H1 (cell line): ENCODE data around the gene U2AF1L4. TPM values are rescaled to one million over a fixed set of nuclear protein-coding genes. Genes with fewer than 3 reads are reported as not detected.
A peak's percentile ranks its signal among the peaks of the same experiment; 100 is the strongest.

Experiments used
- CTCF ChIA-PET: fragments of 300-600 bp; sonication (Branson Sonifier 250); formaldehyde crosslinking; loops from one replicate; lab custom pipeline; 2021; ENCODE audit not compliant: partially characterized antibody; lab: Charles Lee
- POLR2A ChIA-PET: fragments of 300-600 bp; sonication (Branson Sonifier 250); formaldehyde crosslinking; loops from one replicate; lab custom pipeline; 2021; ENCODE audit warnings: inconsistent platforms; ENCODE audit not compliant: partially characterized antibody; lab: Charles Lee
- DNase-seq, 2 experiments: peaks; one replicate each; pipeline versions ENCODE4 v3.0.0 to v3.0.0-alpha.2; 2010 to 2022; ENCODE audit warnings: low spot score in 2 of 2, low read depth in 1 of 2, mixed read lengths in 1 of 2
- FAIRE-seq: peaks from 2 replicates; lab custom pipeline; 2011; peaks lifted over from hg19 to GRCh38; lab: Jason Lieb, UNC
- H2AFZ ChIP-seq: 2 replicates; pipeline ENCODE4 v1.8.1; 2012; ENCODE audit warnings: low read length, inconsistent platforms
- H2AK5ac ChIP-seq: 2 replicates; pipeline ENCODE4 v1.6.1; 2013; ENCODE audit warnings: low read depth, low read length
- H2BK120ac ChIP-seq: replicated peaks from 2 replicates; pipeline ENCODE3; 2013; ENCODE audit warnings: low read depth, low read length, inconsistent platforms
- H2BK12ac ChIP-seq: 2 replicates; pipeline ENCODE4 v1.6.1; 2013; ENCODE audit warnings: low read depth, low read length
- H2BK15ac ChIP-seq: 2 replicates; pipeline ENCODE4 v1.6.1; 2013; ENCODE audit warnings: low read length
- H2BK20ac ChIP-seq: 2 replicates; pipeline ENCODE4 v1.6.1; 2013; ENCODE audit warnings: low read length
- H2BK5ac ChIP-seq: 2 replicates; pipeline ENCODE4 v1.6.1; 2013; ENCODE audit warnings: low read depth, low read length
- H3K14ac ChIP-seq: 2 replicates; pipeline ENCODE4 v1.6.1; 2013; ENCODE audit warnings: inconsistent platforms; ENCODE audit not compliant: insufficient read length
- H3K18ac ChIP-seq: 2 replicates; pipeline ENCODE4 v1.6.1; 2013; ENCODE audit warnings: low read length; ENCODE audit errors: extremely low read depth
- H3K23ac ChIP-seq: 2 replicates; pipeline ENCODE4 v1.6.1; 2013; ENCODE audit warnings: inconsistent platforms; ENCODE audit not compliant: insufficient read length
- H3K23me2 ChIP-seq: 2 replicates; pipeline ENCODE4 v1.6.1; 2013; ENCODE audit warnings: low read depth, low read length
- H3K27ac ChIP-seq: 2 replicates; pipeline ENCODE4 v1.6.1; 2011; ENCODE audit warnings: low read depth, low read length, inconsistent platforms
- H3K27me3 ChIP-seq, 4 experiments: replicated peaks in 1 of 4; 1 replicate in 1 of 4; 2 replicates in 3 of 4; pipeline versions ENCODE4 v1.6.1 to v1.8.1; 2011 to 2013; ENCODE audit warnings: low read length in 3 of 4, mild to moderate bottlenecking in 3 of 4, inconsistent platforms in 2 of 4, mixed read lengths in 2 of 4, moderate library complexity in 1 of 4; ENCODE audit not compliant: control insufficient read depth in 3 of 4, insufficient read depth in 3 of 4; ENCODE audit errors: extremely low read depth in 1 of 4
- H3K36me3 ChIP-seq, 4 experiments: 2 replicates each; pipeline versions ENCODE4 v1.6.1 to v1.8.1; 2011 to 2013; ENCODE audit warnings: mild to moderate bottlenecking in 4 of 4, low read length in 3 of 4, moderate library complexity in 2 of 4, control low read depth in 1 of 4, inconsistent platforms in 1 of 4; ENCODE audit not compliant: insufficient read depth in 4 of 4, control insufficient read depth in 2 of 4
- H3K4ac ChIP-seq: replicated peaks from 2 replicates; pipeline ENCODE3; 2013; ENCODE audit warnings: low read length, low read depth, mixed read lengths, inconsistent platforms; ENCODE audit not compliant: insufficient read length
- H3K4me1 ChIP-seq, 4 experiments: replicated peaks in 1 of 4; 1 replicate in 1 of 4; 2 replicates in 3 of 4; pipeline versions ENCODE4 v1.6.1 to v1.8.1; 2011 to 2013; ENCODE audit warnings: low read length in 3 of 4, inconsistent platforms in 2 of 4, mixed read lengths in 1 of 4; ENCODE audit not compliant: insufficient read depth in 4 of 4, control insufficient read depth in 3 of 4
- H3K4me2 ChIP-seq, 2 experiments: 2 replicates each; pipeline versions ENCODE4 v1.6.1 to v1.8.1; 2011 to 2013; ENCODE audit warnings: low read depth in 2 of 2, low read length in 2 of 2, control low read depth in 1 of 2, inconsistent platforms in 1 of 2, mild to moderate bottlenecking in 1 of 2; ENCODE audit not compliant: insufficient read depth in 1 of 2
- H3K4me3 ChIP-seq, 4 experiments: fragments of 200-600, 300-600 bp in 1 of 4; sonication (generic), shearing (Covaris generic), sonication (Bioruptor Twin) in 1 of 4; 2 replicates each; pipeline versions ENCODE4 v1.5.1 to v1.8.1; 2011 to 2016; ENCODE audit warnings: low read length in 4 of 4, low read depth in 3 of 4, control low read depth in 2 of 4, inconsistent platforms in 2 of 4, mild to moderate bottlenecking in 2 of 4, mixed read lengths in 1 of 4, moderate library complexity in 1 of 4; ENCODE audit not compliant: insufficient read depth in 2 of 4; ENCODE audit errors: extremely low read depth in 1 of 4
- H3K56ac ChIP-seq: replicated peaks from 2 replicates; pipeline ENCODE3; 2013; ENCODE audit warnings: low read depth, mild to moderate bottlenecking, mixed read lengths, low read length, inconsistent platforms; ENCODE audit not compliant: insufficient read length
- H3K79me1 ChIP-seq: 2 replicates; pipeline ENCODE4 v1.6.1; 2013; ENCODE audit warnings: low read depth, low read length, control low read depth
- H3K79me2 ChIP-seq, 2 experiments: 2 replicates each; pipeline versions ENCODE4 v1.6.1 to v1.8.1; 2012 to 2013; ENCODE audit warnings: low read length in 2 of 2, mild to moderate bottlenecking in 2 of 2, inconsistent platforms in 1 of 2; ENCODE audit not compliant: insufficient read depth in 2 of 2, control insufficient read depth in 1 of 2
- H3K9ac ChIP-seq, 4 experiments: replicated peaks in 1 of 4; 1 replicate in 1 of 4; 2 replicates in 3 of 4; pipeline versions ENCODE4 v1.6.1 to v1.8.1; 2011 to 2013; ENCODE audit warnings: low read depth in 3 of 4, low read length in 3 of 4, control low read depth in 2 of 4, mild to moderate bottlenecking in 2 of 4, moderate library complexity in 2 of 4, inconsistent platforms in 1 of 4; ENCODE audit errors: extremely low read depth in 1 of 4
- H3K9me3 ChIP-seq, 2 experiments: 2 replicates each; pipeline versions ENCODE4 v1.6.1 to v1.8.1; 2012 to 2013; ENCODE audit warnings: mild to moderate bottlenecking in 2 of 2, moderate library complexity in 2 of 2, control low read depth in 1 of 2, inconsistent platforms in 1 of 2, low read depth in 1 of 2, low read length in 1 of 2, mixed read lengths in 1 of 2; ENCODE audit not compliant: insufficient read depth in 2 of 2
- H4K20me1 ChIP-seq, 2 experiments: replicated peaks in 1 of 2; 2 replicates each; pipeline versions ENCODE3 to v1.8.1; 2011 to 2013; ENCODE audit warnings: inconsistent platforms in 2 of 2, low read length in 2 of 2, mild to moderate bottlenecking in 1 of 2; ENCODE audit not compliant: insufficient read depth in 2 of 2, control insufficient read depth in 1 of 2
- H4K5ac ChIP-seq: 2 replicates; pipeline ENCODE4 v1.6.1; 2013; ENCODE audit warnings: low read length, low read depth, mixed read lengths, inconsistent platforms; ENCODE audit not compliant: insufficient read length
- H4K8ac ChIP-seq: 2 replicates; pipeline ENCODE4 v1.8.0; 2013; ENCODE audit warnings: mild to moderate bottlenecking, moderate library complexity, low read length, inconsistent platforms; ENCODE audit not compliant: insufficient read depth; ENCODE audit errors: extremely low read depth
- H4K91ac ChIP-seq: replicated peaks from 2 replicates; pipeline ENCODE3; 2013; ENCODE audit warnings: low read length, mixed read lengths, inconsistent platforms; ENCODE audit not compliant: insufficient read length
- ASH2L ChIP-seq: fragments of 200-600, 300-600 bp; sonication (generic); IDR thresholded peaks from one replicate; pipeline ENCODE4 v1.7.1; 2017; ENCODE audit warnings: low read length
- BACH1 ChIP-seq: IDR thresholded peaks from 2 replicates; pipeline ENCODE4 v1.6.1; 2012; ENCODE audit warnings: low read length, improper control_type of control experiment
- KDM1A ChIP-seq: fragments of 200-600, 300-600 bp; sonication (generic); IDR thresholded peaks from 2 replicates; pipeline ENCODE4 v1.7.1; 2016; ENCODE audit warnings: mild to moderate bottlenecking, low read length, borderline replicate concordance
- KDM4A ChIP-seq: IDR thresholded peaks from one replicate; pipeline ENCODE4 v1.7.1; 2012; ENCODE audit warnings: low read depth, mild to moderate bottlenecking, moderate library complexity, low read length, inconsistent platforms; ENCODE audit not compliant: severe bottlenecking
- KDM5A ChIP-seq: fragments of 200-600 bp; IDR thresholded peaks from 2 replicates; pipeline ENCODE4 v1.7.1; 2012; ENCODE audit warnings: mild to moderate bottlenecking, low read length, inconsistent platforms, mixed read lengths
- NANOG ChIP-seq: IDR thresholded peaks from 2 replicates; pipeline ENCODE4 v1.6.1; 2011; ENCODE audit warnings: low read length, low read depth, mild to moderate bottlenecking, inconsistent platforms; ENCODE audit not compliant: insufficient read depth, poor library complexity, severe bottlenecking
- SP2 ChIP-seq: IDR thresholded peaks from 2 replicates; pipeline ENCODE4 v1.6.1; 2012; ENCODE audit warnings: mild to moderate bottlenecking, low read length, inconsistent platforms
- WGBS, 2 experiments: shearing (Covaris generic) in 1 of 2; methylation state at CpG; one replicate each; pipeline versions ENCODE4 v1.1.6 to v1.1.7; 2013 to 2015; ENCODE audit warnings: low lambda C conversion rate in 2 of 2, mixed read lengths in 2 of 2, inconsistent platforms in 1 of 2, low coverage in 1 of 2, missing lambda C conversion rate in 1 of 2; ENCODE audit not compliant: insufficient replicate concordance in 2 of 2, insufficient coverage in 1 of 2, insufficient read length in 1 of 2; ENCODE audit errors: extremely low coverage in 1 of 2, missing lambda C conversion rate in 1 of 2; 5-methylcytosine and 5-hydroxymethylcytosine counted together
- polyA plus RNA-seq, 7 experiments: library from polyadenylated mRNA; depleted of rRNA in 3 of 7; stranded (reverse) in 5 of 7; unstranded in 2 of 7; fragments of >200 nt in 5 of 7; fragments of 200-250 nt in 2 of 7; gene quantifications; 1 replicate in 5 of 7; 2 replicates in 1 of 7; 4 replicates in 1 of 7; pipeline versions ENCODE4 v1.2.1 to v1.2.3, GENCODE V29; 2011 to 2013; ENCODE audit warnings: missing spikeins in 2 of 7, mixed read lengths in 2 of 7
- total RNA-seq: library from RNA; stranded (reverse); fragmentation: NEBNext Ultra II Directional; extraction: Animal tissue kit (Norgen Biotek cat#: 25700); gene quantifications from 2 replicates; pipeline ENCODE4 v1.2.1, GENCODE V29; 2021
- TF ChIP-seq, protein P1 (sequence below), 3 experiments: IDR thresholded peaks; 1 replicate in 2 of 3; 2 replicates in 1 of 3; pipeline versions ENCODE4 v1.5.1 to v1.6.1; 2011; ENCODE audit warnings: low read length in 3 of 3, mild to moderate bottlenecking in 3 of 3, inconsistent platforms in 2 of 3, low read depth in 1 of 3, moderate library complexity in 1 of 3; ENCODE audit not compliant: insufficient read depth in 1 of 3; ENCODE audit errors: control extremely low read depth in 1 of 3

Gene U2AF1L4
- total and polyA plus RNA-seq, 2 of the 8 experiments (the other 6 are each of a cell fraction or from before 2014, with no cell fraction given) = 15.1 to 32.7 TPM

GRCh38 chr19:35740423-35741202 is 4.6 kb downstream of the U2AF1L4 start:
- no peak overlapping the region for H2AK5ac ChIP-seq
- no peak overlapping the region for H4K91ac ChIP-seq
- peak overlapping the region; percentile 70 to 78 for H3K4me2 ChIP-seq
- H3K23me2 ChIP-seq = peaks cover 15% of the 10 kb centered on the region; the same call in 1 of the 2 replicates
- H3K56ac ChIP-seq = peak overlapping the region; percentile 44
- H4K5ac ChIP-seq = peak overlapping the region; percentile 81
- H2AFZ ChIP-seq = peak overlapping the region; percentile 26; the same call in 1 of the 2 replicates
- peak overlapping the region; percentile 69; the same call in 1 of the 2 replicates for H3K27ac ChIP-seq
- H3K4me1 ChIP-seq = peaks cover 0 to 6% (median 3%) of the 10 kb centered on the region in 4 experiments; a peak in 3 of 7 replicates
- FAIRE-seq (no peak), DNase-seq (peak; percentile 93 to 96)
- H2BK12ac ChIP-seq = no peak overlapping the region; the same call in 1 of the 2 replicates
- H2BK20ac ChIP-seq = no peak overlapping the region
- POLR2A ChIA-PET = interaction anchor here (0.6 to 7.6 kb wide), 25 partner anchors 7 to 245 kb away, joined by 3 to 54 read pairs (median 4); partner anchors contain the start of genes APLP1, COX6B1, HSPB6 and LIN37
- H4K8ac ChIP-seq = no peak overlapping the region
- no peaks in the 10 kb centered on the region for H3K9me3 ChIP-seq
- WGBS, 2 experiments = 1% methylated on average over 57 of the region's 63 CpGs; no CpG with 5 or more reads in 1 of the 2 experiments
- no peak overlapping the region for H2BK120ac ChIP-seq
- peaks cover 8 to 18% (median 14%) of the 10 kb centered on the region in 4 experiments; a peak in 5 of 8 replicates for H3K36me3 ChIP-seq
- no peaks in the 10 kb centered on the region; the same call in 1 of the 2 replicates for H3K79me1 ChIP-seq
- H2BK5ac ChIP-seq = peak overlapping the region; percentile 85; the same call in 1 of the 2 replicates
- peak overlapping the region; percentile 90 for H3K18ac ChIP-seq
- H3K79me2 ChIP-seq = no peaks in the 10 kb centered on the region
- H3K27me3 ChIP-seq = no peaks in the 10 kb centered on the region
- H4K20me1 ChIP-seq = peaks cover 0 to 9% of the 10 kb centered on the region in 2 experiments
- H3K4ac ChIP-seq = no peak overlapping the region
- H2BK15ac ChIP-seq = no peak overlapping the region
- H3K23ac ChIP-seq = no peak overlapping the region
- no peak overlapping the region for H3K14ac ChIP-seq
- peak overlapping the region in 3 of 4 experiments; percentile 51 to 64 (median 52); a peak in 6 of 7 replicates for H3K9ac ChIP-seq
- peak overlapping the region; percentile 72 to 86 (median 78) for H3K4me3 ChIP-seq
- CTCF ChIA-PET = interaction anchor here (0.7 to 8.9 kb wide), 13 partner anchors 10 to 137 kb away, joined by 3 to 80 read pairs (median 4); no protein-coding TSS in a partner anchor
- TF ChIP-seq NANOG = no peak
- no peak for TF ChIP-seq SP2
- TF ChIP-seq KDM1A = 0 out of 2 replicates have a peak, but pooled peaks have one; percentile 19
- no peak for TF ChIP-seq BACH1
- TF ChIP-seq, protein P1, sequence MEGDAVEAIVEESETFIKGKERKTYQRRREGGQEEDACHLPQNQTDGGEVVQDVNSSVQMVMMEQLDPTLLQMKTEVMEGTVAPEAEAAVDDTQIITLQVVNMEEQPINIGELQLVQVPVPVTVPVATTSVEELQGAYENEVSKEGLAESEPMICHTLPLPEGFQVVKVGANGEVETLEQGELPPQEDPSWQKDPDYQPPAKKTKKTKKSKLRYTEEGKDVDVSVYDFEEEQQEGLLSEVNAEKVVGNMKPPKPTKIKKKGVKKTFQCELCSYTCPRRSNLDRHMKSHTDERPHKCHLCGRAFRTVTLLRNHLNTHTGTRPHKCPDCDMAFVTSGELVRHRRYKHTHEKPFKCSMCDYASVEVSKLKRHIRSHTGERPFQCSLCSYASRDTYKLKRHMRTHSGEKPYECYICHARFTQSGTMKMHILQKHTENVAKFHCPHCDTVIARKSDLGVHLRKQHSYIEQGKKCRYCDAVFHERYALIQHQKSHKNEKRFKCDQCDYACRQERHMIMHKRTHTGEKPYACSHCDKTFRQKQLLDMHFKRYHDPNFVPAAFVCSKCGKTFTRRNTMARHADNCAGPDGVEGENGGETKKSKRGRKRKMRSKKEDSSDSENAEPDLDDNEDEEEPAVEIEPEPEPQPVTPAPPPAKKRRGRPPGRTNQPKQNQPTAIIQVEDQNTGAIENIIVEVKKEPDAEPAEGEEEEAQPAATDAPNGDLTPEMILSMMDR (IDR thresholded peaks at IDR 0.05; ENCODE audit: control extremely low read depth in 1 of 3, insufficient read depth in 1 of 3, low read depth in 1 of 3, low read length in 3 of 3) = peak; percentile 14 to 40 (median 31)
- peak; percentile 40 for TF ChIP-seq ASH2L
- no peak for TF ChIP-seq KDM5A
- peak; percentile 75 for TF ChIP-seq KDM4A
